Esophagus squamous epithelium (tissue), 4 donors: Measurements from ENCODE around the gene LAMA1.

Source experiments
- CTCF ChIP-seq, 6 experiments: fragments of 450-650 bp in 4 of 6; fragments of 200-600 bp in 2 of 6; sonication (generic) in 2 of 6; IDR thresholded peaks; one replicate each; pipeline ENCODE4 v1.5.1; 2016 to 2019; ENCODE audit warnings: antibody characterized with exemption in 6 of 6, mild to moderate bottlenecking in 4 of 6, moderate library complexity in 4 of 6
- POLR2A ChIP-seq, 4 donors: fragments of 450-650 bp; IDR thresholded peaks; one replicate each; pipeline ENCODE4 v1.6.1; 2017; ENCODE audit warnings: antibody characterized with exemption in 4 of 4, mild to moderate bottlenecking in 4 of 4, moderate library complexity in 3 of 4

- TF ChIP-seq CTCF (IDR thresholded peaks at IDR 0.05) (no peak), POLR2A (IDR thresholded peaks at IDR 0.05) (no peak)
Observed at GRCh38 chr18:6979954-6980353, 137.6 kb downstream of the LAMA1 start.
